Hematopoietic multipotent progenitor cell treated with erythropoietin and hydrocortisone succinate and interleukin-3 and kit ligand, for 4 days (in vitro differentiated cells): ENCODE data around the gene RAB20.
A peak's percentile ranks its signal among the peaks of the same experiment; 100 is the strongest.

ENCODE experiments used
- DNase-seq: peaks from one replicate; pipeline ENCODE4 v3.0.0-alpha.2; 2015

RAB20 gene

GRCh38 chr13:110528371-110528770, 33.2 kb downstream of the RAB20 start:
- peak; percentile 25 for DNase-seq

- no peak for DNase-seq
Observed at GRCh38 chr13:110525328-110526319, 35.9 kb downstream of the RAB20 start.

DNA sequence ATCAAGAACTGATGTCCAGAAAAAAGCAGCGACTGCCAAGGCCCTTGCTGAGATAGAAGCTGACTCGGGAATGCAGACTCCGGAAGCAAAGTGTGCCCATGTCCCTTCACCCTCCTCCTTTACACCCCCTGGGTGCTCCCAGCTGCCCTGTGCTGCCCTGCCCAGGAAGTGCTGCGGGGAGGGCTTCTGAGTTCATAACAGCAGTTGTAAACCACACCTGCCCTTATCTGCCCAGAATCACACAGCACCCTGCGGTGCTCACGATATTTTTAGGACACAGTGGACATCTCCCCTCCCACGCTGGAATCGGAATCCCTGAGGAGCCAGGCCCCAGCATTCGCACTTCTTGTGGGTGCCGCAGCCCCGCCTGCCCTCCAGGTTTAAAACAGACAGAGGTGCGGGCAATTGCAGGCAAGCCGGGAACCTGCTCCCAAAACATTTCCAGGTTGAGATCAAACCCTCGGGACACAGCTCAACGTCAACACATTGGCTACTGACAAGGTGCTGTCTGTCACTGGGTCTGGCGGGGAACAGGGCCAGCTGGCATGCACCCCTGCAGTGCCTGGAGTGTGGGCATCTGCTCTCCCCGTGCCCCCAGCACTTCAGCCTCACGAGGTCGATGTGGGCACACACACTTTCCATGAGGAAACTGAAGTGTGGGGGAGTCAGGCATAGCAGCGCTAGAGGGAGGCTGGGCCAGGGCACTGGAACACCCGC, 36.8 kb downstream of the RAB20 start:
- peak; percentile 64 for DNase-seq

GRCh38 chr13:110523838-110524540, 37.5 kb downstream of the RAB20 start:
- no peak for DNase-seq

DNA sequence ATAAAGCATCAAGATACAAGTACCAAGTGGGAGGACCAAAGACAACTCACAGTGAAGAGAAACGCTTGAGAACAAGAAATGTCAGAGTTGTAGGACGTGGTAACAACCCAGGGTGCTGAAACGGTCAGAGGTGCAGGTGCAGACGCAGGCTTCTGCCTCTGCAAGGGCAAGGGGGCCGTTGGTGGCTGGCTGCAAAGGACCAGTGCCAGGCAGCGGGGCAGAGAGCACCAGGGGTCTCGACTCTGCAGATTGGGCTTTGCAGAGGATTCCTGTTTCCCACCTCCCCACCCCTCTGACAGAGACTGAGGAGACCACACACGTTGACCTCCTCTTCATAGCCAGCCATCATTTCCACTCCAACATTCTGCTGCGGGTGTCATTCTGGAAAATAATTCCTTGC, 38.3 kb downstream of the RAB20 start:
- DNase-seq = no peak

DNA sequence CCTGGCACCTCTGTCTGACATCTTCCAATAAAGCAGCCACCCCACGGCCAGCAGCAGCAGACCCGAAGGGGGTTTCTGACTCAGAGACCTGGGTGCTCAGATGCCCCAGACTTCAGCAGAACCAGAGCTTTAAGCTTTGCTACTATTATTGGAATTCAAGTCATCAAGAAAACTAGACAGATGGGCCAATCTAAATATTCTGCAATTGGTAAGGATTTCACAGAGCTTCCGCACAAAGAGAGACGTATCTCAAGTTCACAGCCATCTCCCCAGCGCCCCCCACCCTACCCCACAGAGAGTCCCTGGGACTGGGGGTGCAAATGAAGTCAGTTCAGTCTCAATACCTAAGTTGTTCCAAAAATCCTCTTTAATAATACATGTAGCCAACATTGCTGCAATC, 38.8 kb downstream of the RAB20 start:
- DNase-seq = no peak

DNA sequence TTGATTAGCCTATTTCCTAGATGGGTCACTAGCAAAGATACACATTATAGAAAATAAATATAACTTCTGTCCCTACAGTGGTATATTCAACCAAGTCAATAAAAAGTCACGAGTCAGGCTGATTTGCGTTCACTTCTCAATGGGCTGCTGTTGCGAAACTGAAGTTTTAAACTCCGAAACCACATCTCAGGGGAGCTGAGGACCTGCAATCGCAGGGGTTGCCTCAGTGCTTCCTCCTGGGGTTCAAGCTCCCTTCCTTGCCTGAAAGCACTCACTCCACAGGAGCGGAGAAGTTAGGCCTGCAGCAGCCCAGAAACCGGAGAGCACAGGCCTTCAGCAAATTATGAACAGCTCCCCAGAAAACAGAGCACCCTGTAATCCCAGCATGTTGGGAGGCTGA, 39.6 kb downstream of the RAB20 start:
- DNase-seq = peak; percentile 77

- DNase-seq = no peak
Observed at GRCh38 chr13:110521296-110521680, 40.2 kb downstream of the RAB20 start.

DNA sequence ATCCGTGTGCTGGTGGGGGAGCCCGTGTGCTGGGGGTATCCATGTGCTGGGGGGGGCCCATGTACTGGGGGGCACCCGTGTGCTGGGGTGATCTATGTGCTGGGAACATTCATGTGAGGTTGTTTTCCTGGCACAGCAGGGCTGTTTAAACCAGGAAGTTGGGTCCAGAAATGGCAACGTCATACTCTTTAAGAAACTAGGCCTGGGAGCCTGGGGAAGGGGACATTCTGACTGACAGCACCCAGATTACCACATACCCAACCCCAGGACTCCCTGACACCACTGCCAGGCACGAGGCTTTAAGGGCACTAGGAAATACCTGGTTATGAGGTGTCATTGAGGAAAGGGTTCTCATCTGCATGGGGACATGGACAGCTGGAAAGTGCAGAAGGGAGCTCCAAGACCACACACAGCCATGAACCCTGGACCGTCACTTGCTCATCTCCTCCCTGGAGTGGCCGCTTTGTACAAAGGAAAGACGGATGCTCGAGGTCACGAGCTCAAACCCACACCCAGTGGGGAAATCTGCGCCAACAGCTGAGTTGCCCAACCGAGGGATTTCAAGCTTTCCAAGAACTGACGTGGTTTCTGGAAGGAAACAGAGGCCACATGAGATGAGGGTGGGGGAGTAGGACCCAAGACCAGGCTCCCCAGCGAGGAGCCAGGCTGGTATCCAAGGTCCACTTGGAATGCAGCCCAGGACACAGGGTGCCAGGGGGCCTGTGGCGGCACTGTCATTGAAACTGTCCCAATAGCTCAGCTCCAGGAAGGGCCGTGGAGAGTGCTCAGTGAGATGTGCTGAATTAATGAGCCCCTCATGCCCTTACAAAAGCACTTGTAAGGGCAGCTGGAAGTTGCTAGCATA, 40.9 kb downstream of the RAB20 start:
- peak; percentile 74 for DNase-seq

- DNase-seq = no peak
Observed at GRCh38 chr13:110519506-110519905, 42.0 kb downstream of the RAB20 start.

- no peak for DNase-seq
Observed at GRCh38 chr13:110519046-110519445, 42.5 kb downstream of the RAB20 start.

- DNase-seq = no peak
Observed at GRCh38 chr13:110518571-110518970, 43.0 kb downstream of the RAB20 start.

- DNase-seq = no peak
Observed at GRCh38 chr13:110518226-110518525, 43.3 kb downstream of the RAB20 start.

DNA sequence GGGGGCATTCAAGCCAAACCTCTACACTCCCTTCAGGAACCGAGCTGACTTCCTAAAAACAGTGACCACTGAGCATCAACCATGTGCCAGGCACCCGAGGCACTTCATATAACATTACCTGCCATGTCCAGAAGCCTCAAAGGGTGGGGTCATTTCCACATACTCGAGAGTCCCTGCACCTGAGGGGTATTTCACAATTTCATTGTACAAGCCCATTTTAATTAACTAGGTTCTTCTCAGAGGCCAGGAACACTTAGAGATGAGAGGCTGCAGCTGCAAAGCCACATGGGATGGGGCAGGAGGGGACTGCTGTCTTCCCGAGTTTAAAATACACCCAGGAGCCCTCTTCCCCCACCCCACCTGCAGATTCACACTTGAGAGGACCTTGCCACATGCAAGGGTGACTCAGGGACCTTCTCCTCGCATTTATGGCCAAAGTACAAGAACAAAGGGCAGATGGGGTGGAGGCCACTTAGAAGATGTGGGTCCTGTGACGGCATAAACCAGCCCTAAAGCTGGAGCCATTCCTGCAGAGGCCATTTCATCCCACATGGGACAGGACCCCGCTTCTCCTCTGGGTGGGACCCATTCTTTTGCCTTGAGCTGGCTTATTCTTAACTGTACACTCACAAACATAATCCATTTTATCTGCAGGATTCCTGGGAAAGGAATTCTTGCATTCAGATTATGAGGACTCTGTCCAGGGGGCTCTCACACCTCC, 43.9 kb downstream of the RAB20 start:
- no peak for DNase-seq

GRCh38 chr13:110516500-110516899, 45.0 kb downstream of the RAB20 start:
- DNase-seq = no peak

GRCh38 chr13:110512198-110512740, 49.3 kb downstream of the RAB20 start:
- DNase-seq = peak; percentile 17

DNA sequence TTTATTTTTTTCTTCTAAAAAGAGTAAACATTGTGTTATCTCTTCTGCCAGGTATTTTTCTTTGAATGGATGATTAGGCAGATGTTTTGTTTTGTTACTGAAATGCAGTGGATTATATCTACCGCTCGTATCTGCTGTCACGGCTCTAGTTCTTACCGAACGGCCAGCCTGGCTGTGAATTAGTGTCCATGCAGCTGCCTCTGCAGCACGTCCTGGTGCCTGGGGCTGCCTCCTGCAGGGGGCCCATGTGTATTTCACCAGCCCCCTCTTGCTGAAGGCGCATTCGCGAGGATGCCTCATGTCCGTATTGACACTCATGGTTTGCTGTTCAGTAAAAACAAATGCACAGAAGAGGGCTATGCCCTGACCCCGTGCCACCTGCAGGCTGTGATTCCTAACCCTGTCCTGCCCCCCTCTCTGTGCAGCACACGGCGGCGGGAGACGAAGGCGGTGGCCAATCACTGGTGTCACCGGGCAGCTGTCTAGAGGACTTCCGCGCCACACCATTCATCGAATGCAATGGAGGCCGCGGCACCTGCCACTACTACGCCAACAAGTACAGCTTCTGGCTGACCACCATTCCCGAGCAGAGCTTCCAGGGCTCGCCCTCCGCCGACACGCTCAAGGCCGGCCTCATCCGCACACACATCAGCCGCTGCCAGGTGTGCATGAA, 49.9 kb downstream of the RAB20 start:
- peak; percentile 24 for DNase-seq

DNA sequence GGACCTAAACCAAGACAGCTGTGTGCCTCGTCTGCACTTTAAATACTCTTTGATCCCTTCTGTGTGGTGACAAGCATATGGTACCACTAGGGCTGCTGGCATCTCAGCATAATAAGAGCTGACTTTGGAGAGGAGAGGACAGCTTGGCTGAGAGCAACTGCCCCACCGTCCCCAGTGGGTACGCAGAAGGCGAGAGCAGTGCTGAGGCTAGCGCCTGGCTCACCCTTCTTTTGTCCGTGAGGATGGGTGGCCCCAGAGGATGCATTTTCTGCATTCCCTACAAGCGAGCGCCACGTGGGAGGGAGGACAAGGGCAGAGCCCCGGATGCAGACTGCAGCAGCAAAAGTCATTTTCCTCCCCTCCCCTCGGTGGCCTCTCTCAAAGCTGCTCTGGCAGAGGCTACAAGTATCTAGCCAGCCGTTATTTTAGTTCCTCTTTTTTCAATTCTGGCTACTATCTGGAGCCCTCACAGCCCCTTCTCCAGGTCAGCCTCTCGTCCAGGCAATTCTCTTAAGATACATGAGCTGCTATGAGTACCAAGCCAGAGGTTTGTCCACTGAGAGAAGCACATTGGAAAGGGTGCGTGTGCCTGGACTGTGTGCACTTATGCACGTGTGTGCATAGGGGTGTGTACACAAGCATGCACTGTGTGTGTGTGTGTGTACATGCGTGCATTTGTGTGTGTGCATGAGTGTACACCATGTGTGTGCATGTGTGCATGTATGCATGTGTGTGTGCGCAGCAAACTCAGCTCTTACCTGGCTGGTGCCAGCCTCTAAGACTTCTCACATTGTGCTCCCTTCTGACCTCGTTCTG, 51.3 kb downstream of the RAB20 start:
- peak; percentile 95 for DNase-seq

- DNase-seq = peak; percentile 68
Observed at GRCh38 chr13:110509478-110509926, 52.0 kb downstream of the RAB20 start.
